Measurements from ENCODE around the gene EGFL7. TPM values are rescaled to one million over a fixed set of nuclear protein-coding genes. Genes with fewer than 3 reads are reported as not detected.

EGFL7 gene
- total and polyA plus RNA-seq, 2 donors (not counting 1 experiment from before 2014, with no cell fraction given), result 4.2 to 7.9 TPM

DNA sequence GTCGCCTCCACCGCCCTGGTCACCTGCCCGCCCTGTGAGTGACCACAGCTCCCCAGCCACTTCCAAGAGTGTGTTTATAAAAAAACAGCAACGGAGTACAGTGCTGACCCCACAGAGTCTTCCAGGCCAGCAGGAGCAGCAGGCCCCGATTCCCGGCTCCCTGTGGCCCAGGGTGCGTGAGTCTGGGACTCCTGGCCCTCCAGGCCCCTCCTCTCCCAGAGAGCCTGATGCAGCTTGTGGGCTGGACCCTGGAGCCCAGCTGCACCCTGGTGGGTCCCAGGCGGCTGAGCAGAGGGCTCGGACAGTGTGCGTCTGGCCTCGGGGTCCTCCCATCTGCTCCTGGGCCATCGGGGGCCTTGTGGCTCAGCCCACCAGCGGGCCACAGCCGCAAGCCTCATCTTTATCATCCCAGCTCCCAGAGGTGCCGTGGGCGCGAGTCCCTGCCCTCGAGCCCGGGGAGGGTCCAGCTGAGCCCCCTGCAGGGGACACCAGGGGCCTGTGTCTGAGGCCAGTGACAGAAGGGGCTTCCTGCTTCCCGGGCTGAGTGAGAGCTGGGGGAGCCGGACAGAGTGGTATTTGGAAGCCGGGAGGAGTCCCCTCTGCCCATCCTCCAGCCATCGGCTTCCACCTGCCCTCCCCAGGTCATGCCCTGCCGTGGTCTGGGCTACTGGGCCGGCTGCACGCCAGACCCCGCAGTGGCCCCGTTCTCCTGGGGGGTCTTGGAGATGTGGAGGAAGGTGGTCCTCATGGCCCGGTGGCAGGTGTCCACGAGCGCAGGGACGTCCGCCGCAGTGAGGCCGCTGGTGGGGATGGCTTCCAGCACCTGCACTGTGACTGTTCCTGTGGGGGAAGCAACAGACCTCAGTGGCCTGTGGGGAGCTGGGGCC is 10.6 kb downstream of the EGFL7 start:
- H2AFZ ChIP-seq (ENCODE audit: low read length), result no peak overlapping the region
- H3K79me2 ChIP-seq (ENCODE audit: control insufficient read depth, insufficient read depth, low read length), result no peaks in the 10 kb centered on the region
- no peaks in the 10 kb centered on the region for H4K20me1 ChIP-seq (ENCODE audit: control insufficient read depth, extremely low read depth, insufficient read depth, low read length)
- DNase-seq (ENCODE audit: low read depth in 2 of 2), result no peak
- no peak overlapping the region for H3K4me3 ChIP-seq (replicated peaks in 1 of 4; ENCODE audit: control extremely low read depth in 1 of 4, insufficient read depth in 1 of 4, low read depth in 3 of 4, low read length in 4 of 4)
- H3K4me2 ChIP-seq (ENCODE audit: extremely low read depth, insufficient read depth, low read length), result no peak overlapping the region
- no peak overlapping the region for H3K27ac ChIP-seq (ENCODE audit: insufficient read depth, low read length)
- no peaks in the 10 kb centered on the region for H3K9me3 ChIP-seq (ENCODE audit: control insufficient read depth, insufficient read depth, low read depth, low read length)
- TF ChIP-seq, protein P1, sequence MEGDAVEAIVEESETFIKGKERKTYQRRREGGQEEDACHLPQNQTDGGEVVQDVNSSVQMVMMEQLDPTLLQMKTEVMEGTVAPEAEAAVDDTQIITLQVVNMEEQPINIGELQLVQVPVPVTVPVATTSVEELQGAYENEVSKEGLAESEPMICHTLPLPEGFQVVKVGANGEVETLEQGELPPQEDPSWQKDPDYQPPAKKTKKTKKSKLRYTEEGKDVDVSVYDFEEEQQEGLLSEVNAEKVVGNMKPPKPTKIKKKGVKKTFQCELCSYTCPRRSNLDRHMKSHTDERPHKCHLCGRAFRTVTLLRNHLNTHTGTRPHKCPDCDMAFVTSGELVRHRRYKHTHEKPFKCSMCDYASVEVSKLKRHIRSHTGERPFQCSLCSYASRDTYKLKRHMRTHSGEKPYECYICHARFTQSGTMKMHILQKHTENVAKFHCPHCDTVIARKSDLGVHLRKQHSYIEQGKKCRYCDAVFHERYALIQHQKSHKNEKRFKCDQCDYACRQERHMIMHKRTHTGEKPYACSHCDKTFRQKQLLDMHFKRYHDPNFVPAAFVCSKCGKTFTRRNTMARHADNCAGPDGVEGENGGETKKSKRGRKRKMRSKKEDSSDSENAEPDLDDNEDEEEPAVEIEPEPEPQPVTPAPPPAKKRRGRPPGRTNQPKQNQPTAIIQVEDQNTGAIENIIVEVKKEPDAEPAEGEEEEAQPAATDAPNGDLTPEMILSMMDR (conservative IDR thresholded peaks at IDR 0.05 in 1 of 2, IDR thresholded peaks at IDR 0.05 in 1 of 2; ENCODE audit: low read depth in 1 of 2, low read length in 2 of 2), result no peak
- H3K36me3 ChIP-seq (ENCODE audit: control insufficient read depth, insufficient read depth, low read length), result peaks cover 5% of the 10 kb centered on the region
- no peaks in the 10 kb centered on the region for H3K27me3 ChIP-seq (ENCODE audit: control insufficient read depth, insufficient read depth, low read length)
- H3K9ac ChIP-seq (ENCODE audit: insufficient read depth, low read length), result no peak overlapping the region
- no peaks in the 10 kb centered on the region for H3K4me1 ChIP-seq (ENCODE audit: control insufficient read depth, extremely low read depth, insufficient read depth, low read length)

DNA sequence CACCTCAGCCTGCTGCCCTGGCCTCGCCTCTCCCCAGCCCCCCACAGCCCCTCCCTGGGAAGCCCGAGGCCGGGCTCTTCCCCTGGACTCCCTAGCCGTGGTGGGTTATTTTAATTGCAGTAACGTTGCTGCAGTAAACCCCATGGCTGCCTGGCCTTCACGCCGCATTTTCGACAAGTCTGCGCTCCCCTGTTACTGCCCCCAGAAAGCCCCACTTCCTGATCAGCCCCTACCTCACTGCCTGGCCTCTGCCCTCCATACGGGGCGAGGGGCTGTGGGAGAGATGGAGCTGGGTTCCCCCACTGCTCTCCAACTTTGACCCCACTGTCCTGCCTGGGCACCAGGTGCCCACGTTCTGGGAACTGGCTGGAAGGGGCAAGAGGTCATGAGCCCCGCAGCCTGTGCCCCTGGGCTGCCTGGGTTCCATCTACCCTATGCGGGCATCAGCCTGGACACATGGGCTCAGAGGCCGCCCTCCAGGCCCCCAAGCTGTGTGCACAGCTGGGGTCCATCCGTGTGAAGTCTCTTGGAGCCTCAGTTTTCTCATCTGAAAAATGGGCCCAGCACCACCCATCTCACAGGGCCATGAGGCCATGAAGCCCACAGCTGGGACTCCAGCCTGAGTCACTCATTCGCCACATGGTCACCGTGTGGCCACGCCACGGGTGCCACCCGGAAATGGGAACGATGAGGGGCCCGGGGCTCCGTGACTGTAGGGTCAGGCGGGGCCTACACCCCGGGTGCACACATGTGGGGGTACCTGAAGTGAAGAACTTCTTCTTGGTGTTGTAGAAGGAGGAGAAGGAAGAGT is 11.5 kb downstream of the EGFL7 start:
- no peak for TF ChIP-seq EZH2 (IDR thresholded peaks at IDR 0.05; ENCODE audit: low read length, missing control alignments)
- TF ChIP-seq, protein P1 (conservative IDR thresholded peaks at IDR 0.05 in 1 of 2, IDR thresholded peaks at IDR 0.05 in 1 of 2; ENCODE audit: low read depth in 1 of 2, low read length in 2 of 2), result no peak
- Histone ChIP-seq H3K4me3 (replicated peaks in 1 of 4; ENCODE audit: control extremely low read depth in 1 of 4, insufficient read depth in 1 of 4, low read depth in 3 of 4, low read length in 4 of 4) (no peak overlapping the region), H3K9me3 (ENCODE audit: control insufficient read depth, insufficient read depth, low read depth, low read length) (no peaks in the 10 kb centered on the region), H3K9ac (ENCODE audit: insufficient read depth, low read length) (no peak overlapping the region), H4K20me1 (ENCODE audit: control insufficient read depth, extremely low read depth, insufficient read depth, low read length) (no peaks in the 10 kb centered on the region), H3K4me2 (ENCODE audit: extremely low read depth, insufficient read depth, low read length) (no peak overlapping the region), H2AFZ (ENCODE audit: low read length) (no peak overlapping the region), H3K79me2 (ENCODE audit: control insufficient read depth, insufficient read depth, low read length) (no peaks in the 10 kb centered on the region), H3K36me3 (ENCODE audit: control insufficient read depth, insufficient read depth, low read length) (peaks cover 5% of the 10 kb centered on the region), H3K4me1 (ENCODE audit: control insufficient read depth, extremely low read depth, insufficient read depth, low read length) (no peaks in the 10 kb centered on the region), H3K27ac (ENCODE audit: insufficient read depth, low read length) (no peak overlapping the region), H3K27me3 (ENCODE audit: control insufficient read depth, insufficient read depth, low read length) (no peaks in the 10 kb centered on the region)
- DNase-seq (ENCODE audit: low read depth in 2 of 2), result no peak

DNA sequence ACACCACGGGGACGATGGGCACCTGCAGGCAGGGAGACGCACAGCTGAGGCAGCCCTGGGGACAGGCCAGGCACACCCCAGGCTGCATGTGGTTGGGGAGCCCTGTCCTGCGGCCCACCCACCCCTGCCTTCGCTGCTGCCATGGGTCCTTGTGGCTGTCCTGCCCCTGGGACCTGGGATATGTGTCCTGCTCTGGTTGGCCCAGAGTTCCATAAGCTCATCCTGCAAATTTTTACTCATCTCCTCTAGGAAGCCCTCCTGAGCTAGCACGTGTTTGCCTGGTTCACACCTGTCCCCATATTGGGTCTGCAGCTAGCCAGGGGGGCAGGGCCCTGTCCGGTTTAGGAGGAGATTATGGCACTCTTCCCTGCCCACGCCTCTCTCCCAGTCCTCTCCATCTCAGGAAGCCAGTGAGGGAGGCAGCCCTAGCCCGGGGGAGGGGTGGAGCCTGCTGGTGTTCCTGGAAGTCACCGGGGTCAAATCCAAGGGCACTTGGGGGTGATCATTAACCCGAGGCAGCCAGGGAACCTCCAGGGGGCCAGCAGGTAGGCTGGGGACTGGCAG is 12.2 kb downstream of the EGFL7 start:
- Histone ChIP-seq H3K27me3 (ENCODE audit: control insufficient read depth, insufficient read depth, low read length) (no peaks in the 10 kb centered on the region), H3K9ac (ENCODE audit: insufficient read depth, low read length) (no peak overlapping the region), H3K4me1 (ENCODE audit: control insufficient read depth, extremely low read depth, insufficient read depth, low read length) (no peaks in the 10 kb centered on the region), H3K27ac (ENCODE audit: insufficient read depth, low read length) (no peak overlapping the region), H4K20me1 (ENCODE audit: control insufficient read depth, extremely low read depth, insufficient read depth, low read length) (no peaks in the 10 kb centered on the region), H3K4me3 (replicated peaks in 1 of 4; ENCODE audit: control extremely low read depth in 1 of 4, insufficient read depth in 1 of 4, low read depth in 3 of 4, low read length in 4 of 4) (no peak overlapping the region), H3K9me3 (ENCODE audit: control insufficient read depth, insufficient read depth, low read depth, low read length) (no peaks in the 10 kb centered on the region), H3K4me2 (ENCODE audit: extremely low read depth, insufficient read depth, low read length) (no peak overlapping the region), H2AFZ (ENCODE audit: low read length) (no peak overlapping the region), H3K79me2 (ENCODE audit: control insufficient read depth, insufficient read depth, low read length) (no peaks in the 10 kb centered on the region), H3K36me3 (ENCODE audit: control insufficient read depth, insufficient read depth, low read length) (peaks cover 5% of the 10 kb centered on the region)
- TF ChIP-seq, protein P1 (conservative IDR thresholded peaks at IDR 0.05 in 1 of 2, IDR thresholded peaks at IDR 0.05 in 1 of 2; ENCODE audit: low read depth in 1 of 2, low read length in 2 of 2), result no peak
- no peak for TF ChIP-seq EZH2 (IDR thresholded peaks at IDR 0.05; ENCODE audit: low read length, missing control alignments)
- DNase-seq (ENCODE audit: low read depth in 2 of 2), result no peak

Data from fibroblast of lung (primary cell).